Rectal smooth muscle tissue (tissue), 1 donor: ENCODE measurements around the gene PPIB.

ENCODE experiments used
- H3K27ac ChIP-seq: one replicate; pipeline ENCODE4 v1.7.0; 2013; ENCODE audit warnings: low read depth, low read length, inconsistent platforms
- H3K27me3 ChIP-seq: one replicate; pipeline ENCODE4 v1.7.0; 2013; ENCODE audit warnings: low read length; ENCODE audit not compliant: control insufficient read depth, insufficient read depth
- H3K36me3 ChIP-seq: one replicate; pipeline ENCODE4 v1.7.0; 2013; ENCODE audit warnings: low read length; ENCODE audit not compliant: control insufficient read depth, insufficient read depth
- H3K4me1 ChIP-seq: one replicate; pipeline ENCODE4 v1.7.0; 2013; ENCODE audit warnings: low read length; ENCODE audit not compliant: control insufficient read depth, insufficient read depth
- H3K4me3 ChIP-seq: one replicate; pipeline ENCODE4 v1.7.0; 2013; ENCODE audit warnings: low read length
- H3K9ac ChIP-seq: one replicate; pipeline ENCODE4 v1.7.0; 2013; ENCODE audit warnings: low read length

PPIB gene

DNA sequence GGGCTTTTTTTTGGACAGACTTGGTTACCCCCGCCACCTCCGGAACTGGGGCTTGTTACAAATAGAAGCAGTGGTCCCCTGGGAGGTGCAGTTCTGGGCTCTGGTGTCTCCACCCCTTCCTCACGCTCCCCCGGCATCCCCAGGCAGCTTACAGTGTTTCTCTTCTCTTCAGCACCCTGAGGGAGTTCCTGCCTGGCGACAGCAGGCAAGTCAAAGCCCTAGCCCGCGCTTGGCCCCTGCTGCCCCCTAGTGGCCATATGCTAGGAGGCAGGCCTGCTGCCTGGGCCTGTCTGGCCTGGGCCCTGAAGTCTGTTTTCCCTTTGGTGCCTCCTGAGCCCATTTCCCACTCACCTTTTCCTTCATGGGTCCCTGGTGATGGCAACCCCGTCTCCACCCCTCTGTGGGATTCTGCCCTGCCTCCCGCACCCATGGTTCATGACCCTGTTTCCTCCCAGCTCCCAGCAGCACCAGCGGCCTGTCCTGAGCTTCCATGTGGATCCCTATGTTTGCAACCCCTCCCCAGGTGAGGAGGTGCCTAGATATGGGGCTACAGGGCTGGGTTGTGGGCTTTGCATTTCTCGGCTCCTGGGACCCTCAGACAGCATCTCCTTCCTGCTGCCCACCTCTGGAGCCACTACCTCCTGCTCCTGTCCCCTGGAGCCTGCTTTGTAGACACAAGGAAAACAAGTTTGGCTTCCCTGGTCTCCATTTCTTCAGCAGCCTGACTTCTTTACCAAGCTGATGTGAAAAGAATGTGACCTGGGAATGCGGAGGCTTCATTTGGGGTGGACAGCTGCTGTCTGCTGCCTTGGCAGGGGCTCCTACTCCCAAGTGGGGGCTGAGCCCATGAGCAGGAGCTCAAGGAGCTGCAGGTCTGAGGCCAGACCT is 9.1 kb downstream of the PPIB start:
- no peak overlapping the region for H3K9ac ChIP-seq
- peaks cover 29% of the 10 kb centered on the region for H3K36me3 ChIP-seq
- H3K27ac ChIP-seq = no peak overlapping the region
- peaks cover 8% of the 10 kb centered on the region for H3K27me3 ChIP-seq
- H3K4me1 ChIP-seq = peaks cover 4% of the 10 kb centered on the region
- H3K4me3 ChIP-seq = peak overlapping the region; percentile 25

DNA sequence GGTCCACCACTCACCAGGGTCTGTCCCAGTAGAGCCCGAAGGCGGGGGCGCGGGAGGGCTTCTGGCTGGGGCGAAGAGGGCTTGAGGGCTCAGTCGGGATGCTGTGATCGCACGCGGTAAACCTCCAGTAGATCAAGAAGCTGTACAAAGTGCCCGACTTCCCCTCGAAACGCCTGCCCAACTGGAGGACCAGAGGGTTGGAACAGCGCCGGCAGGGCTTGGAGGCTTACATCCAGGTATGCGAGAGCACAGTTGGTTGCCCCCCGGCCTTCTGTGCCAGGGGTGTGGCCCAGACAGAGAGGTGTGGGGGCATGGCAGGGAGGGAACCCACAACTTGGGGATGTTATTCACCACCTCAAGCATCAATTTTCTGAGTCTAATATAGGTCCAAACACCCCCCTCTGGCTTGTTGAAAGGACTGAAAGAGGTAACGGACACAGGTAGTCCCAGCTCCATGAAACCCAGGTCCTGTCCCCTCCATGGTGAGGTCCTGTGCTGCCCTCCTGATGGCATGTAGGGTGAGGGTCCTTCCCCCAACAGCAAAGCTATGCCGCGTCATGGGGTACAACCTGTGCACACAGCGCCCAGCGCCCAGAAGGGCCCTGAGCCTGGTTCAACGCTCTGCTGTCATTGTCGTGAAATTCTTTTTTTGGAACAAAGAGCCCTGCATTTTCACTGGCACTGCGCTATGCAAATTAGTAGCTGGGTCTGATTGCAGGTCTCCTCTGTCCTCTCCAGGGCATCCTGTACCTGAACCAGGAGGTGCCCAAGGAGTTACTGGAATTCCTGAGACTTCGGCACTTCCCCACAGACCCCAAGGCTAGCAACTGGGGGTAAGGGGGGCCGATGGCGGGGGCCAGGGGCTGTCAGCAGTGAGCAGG is 10.1 kb downstream of the PPIB start:
- Histone ChIP-seq H3K9ac (no peak overlapping the region), H3K36me3 (peaks cover 20% of the 10 kb centered on the region), H3K4me1 (peaks cover 4% of the 10 kb centered on the region), H3K27me3 (peaks cover 8% of the 10 kb centered on the region), H3K4me3 (peak overlapping the region; percentile 46), H3K27ac (no peak overlapping the region)

DNA sequence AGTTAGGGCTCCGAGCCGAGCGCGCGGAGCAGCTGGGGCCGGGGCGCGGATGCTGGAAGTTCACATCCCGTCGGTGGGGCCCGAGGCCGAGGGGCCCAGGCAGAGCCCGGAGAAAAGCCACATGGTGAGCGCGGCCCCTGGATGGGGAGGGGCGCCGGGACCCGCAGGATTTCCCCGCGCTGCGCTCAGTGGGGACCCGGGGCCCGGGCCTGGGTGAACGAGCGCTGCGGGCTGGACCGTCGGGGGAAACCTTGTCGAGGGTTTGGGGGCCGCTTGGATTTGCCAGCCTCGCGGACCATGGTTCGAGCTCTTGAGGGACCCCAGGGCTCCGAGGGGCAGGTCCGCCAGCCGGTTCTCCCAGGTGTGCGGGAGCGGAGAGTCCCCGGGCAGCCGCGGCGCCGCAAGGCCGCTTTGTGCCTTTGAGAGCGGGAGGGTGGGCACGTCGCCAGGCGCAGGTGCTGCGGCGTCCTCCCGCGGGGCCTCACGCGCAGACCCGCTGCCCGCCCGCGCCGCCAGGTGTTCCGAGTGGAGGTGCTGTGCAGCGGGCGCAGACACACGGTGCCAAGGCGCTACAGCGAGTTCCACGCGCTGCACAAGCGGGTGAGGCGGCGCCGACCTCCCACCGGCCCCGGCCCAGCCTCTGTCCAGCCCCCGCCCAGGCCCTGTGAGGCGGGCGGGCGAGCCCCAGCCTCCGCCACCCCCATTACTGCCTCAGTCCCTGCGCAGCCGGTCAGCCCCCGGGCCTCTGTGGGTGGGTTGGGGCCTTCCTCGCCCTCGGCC is 10.9 kb downstream of the PPIB start, which contains the start of gene SNX22:
Gene SNX22 (plus strand): TSS at position 5 of the 780 bp plus-strand sequence. CDS start 45 bp downstream, at position 50.
- Histone ChIP-seq H3K27me3 (peaks cover 8% of the 10 kb centered on the region), H3K9ac (no peak within 1 kb of the TSS), H3K4me3 (peak within 1 kb of the TSS; percentile 46), H3K36me3 (peaks cover 12% of the 10 kb centered on the region), H3K27ac (no peak within 1 kb of the TSS), H3K4me1 (peaks cover 4% of the 10 kb centered on the region)

DNA sequence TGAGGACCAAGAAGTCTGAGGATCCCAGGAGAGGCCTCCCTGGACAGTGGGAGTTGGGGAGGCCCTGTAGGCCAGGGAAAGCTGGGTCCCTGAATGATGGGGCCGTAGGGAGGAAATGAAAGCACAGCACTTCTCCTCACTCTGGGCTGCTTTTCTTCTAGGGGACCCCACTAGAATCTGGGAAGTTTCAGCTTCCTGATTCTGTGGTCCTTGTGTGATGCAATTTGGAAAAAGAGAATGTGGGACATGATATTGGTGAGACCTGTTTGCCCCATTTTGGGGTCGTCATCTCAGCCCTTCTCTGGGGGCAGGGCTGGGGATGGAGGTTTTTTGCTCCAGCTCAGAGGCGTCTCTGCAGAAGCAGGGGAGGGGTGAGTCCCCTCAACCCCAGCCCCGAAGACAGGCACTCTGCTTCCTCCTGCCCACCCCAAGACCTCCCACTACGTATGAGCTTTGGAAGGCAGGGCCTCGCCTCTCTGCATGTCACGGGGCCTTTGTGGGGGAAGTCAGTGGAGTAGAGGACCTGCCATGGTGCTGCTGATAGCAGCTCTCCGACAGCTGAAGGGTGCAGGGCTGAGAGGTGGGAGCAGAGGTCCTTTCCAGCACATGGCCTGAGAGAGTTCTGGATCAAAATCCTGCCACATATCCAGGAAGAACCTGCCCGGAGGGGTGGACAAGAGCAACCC is 12.8 kb downstream of the PPIB start:
- H3K9ac ChIP-seq = no peak overlapping the region
- peaks cover 8% of the 10 kb centered on the region for H3K27me3 ChIP-seq
- H3K4me1 ChIP-seq = peaks cover 4% of the 10 kb centered on the region
- H3K27ac ChIP-seq = no peak overlapping the region
- H3K36me3 ChIP-seq = no peaks in the 10 kb centered on the region
- H3K4me3 ChIP-seq = no peak overlapping the region

DNA sequence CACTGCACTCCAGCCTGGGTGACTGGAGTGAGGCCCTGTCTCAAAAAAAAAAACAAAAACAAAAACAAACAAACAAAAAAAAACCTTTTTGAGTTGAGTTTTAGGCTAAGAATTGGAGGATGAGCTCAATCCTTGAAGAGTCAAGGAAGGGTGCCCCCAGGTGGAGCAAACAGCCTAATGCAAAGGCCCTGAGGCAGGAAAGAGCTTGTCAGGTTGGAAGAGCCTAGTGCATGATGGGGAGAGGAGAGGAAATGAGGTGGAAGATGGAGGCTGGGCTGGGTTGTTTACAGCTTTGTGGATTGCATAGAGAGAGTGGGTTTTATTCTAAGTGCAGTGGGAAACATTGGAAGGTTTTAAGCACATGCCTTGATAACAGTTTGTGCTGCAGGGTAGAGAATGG is 13.4 kb downstream of the PPIB start:
- Histone ChIP-seq H3K36me3 (no peaks in the 10 kb centered on the region), H3K27ac (no peak overlapping the region), H3K4me3 (no peak overlapping the region), H3K27me3 (peaks cover 8% of the 10 kb centered on the region), H3K4me1 (peaks cover 4% of the 10 kb centered on the region), H3K9ac (no peak overlapping the region)

DNA sequence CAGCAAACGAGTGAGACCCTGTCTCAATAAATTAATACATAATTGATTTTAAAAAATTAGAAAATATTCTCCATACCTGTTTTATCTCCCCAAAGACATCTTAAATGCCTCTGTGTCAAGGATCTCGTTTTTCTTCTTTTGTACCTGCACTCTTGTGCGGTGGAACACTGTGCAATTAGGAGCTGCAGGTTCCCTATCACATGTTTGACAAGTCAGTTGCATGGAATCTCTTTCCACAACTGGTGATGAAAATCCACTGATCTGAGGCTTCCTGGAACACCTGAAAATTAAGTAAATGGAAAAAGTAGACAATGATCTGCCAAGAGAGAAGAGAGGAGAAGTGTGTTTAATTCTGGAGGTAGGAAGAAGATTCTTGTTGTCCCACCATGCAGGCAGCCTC is 14.2 kb downstream of the PPIB start:
- Histone ChIP-seq H3K27me3 (peaks cover 8% of the 10 kb centered on the region), H3K4me3 (no peak overlapping the region), H3K9ac (no peak overlapping the region), H3K27ac (no peak overlapping the region), H3K4me1 (peaks cover 2% of the 10 kb centered on the region), H3K36me3 (peaks cover 2% of the 10 kb centered on the region)

DNA sequence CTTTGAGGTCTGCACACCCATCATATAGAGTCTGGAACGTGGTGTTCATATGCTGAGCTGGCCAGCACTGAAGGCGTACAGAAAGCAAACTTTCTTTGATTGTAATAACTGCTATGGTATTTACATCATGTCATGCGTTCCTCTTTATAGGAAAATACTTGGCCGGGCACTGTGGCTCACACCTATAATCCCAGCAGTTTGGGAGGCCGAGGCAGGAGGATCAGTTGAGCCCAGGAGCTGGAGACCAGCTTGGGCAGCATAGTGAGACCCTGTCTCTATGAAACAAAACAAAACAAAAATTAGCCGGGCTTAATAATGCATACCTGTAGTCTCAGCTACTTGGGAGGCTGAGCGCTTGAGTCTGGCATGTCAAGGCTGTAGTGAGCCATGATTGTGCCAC is 14.7 kb downstream of the PPIB start:
- peaks cover 6% of the 10 kb centered on the region for H3K36me3 ChIP-seq
- H3K4me3 ChIP-seq = no peak overlapping the region
- no peak overlapping the region for H3K27ac ChIP-seq
- H3K9ac ChIP-seq = no peak overlapping the region
- H3K4me1 ChIP-seq = peaks cover 2% of the 10 kb centered on the region
- H3K27me3 ChIP-seq = peaks cover 7% of the 10 kb centered on the region

DNA sequence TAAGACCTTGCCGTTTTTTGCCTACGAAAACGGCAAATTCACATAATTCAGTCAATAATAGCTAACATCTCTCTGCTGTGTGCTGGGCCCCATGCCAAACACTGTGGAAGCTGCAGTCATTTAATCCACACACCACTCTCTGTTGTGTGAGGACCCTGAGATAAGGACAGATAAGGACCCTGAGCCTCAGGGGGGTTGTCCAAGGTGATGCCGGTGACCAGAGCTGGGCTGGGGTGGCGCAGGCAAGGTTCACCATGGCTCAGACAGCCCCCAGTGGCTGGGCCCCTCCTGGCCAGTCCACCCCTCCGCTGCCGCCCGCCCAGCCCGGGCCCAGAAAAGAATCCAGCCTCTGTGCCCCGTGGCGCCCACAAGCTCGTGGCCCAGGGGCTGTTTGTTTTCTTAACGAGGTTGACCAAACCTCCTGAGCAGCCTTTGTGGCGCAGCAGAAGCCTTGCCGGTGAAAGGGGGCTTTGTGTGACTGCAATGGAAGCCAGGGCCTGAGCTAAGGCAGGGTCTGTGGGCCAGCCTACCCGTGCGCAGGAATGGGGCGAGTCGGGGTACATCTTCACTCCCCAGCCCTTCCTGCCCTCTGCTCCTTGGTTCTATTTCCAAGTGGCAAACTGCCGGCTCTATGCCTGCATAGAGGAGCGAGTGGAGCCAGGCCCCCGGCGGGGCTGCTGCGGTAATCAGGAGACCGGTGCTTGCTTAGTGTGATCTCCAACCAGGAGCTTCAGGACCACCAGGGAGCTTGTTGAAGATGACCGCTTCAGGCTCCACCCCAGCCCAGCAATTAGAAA is 15.7 kb downstream of the PPIB start:
- Histone ChIP-seq H3K4me1 (no peaks in the 10 kb centered on the region), H3K9ac (no peak overlapping the region), H3K4me3 (no peak overlapping the region), H3K27me3 (no peaks in the 10 kb centered on the region), H3K27ac (no peak overlapping the region), H3K36me3 (peaks cover 6% of the 10 kb centered on the region)

DNA sequence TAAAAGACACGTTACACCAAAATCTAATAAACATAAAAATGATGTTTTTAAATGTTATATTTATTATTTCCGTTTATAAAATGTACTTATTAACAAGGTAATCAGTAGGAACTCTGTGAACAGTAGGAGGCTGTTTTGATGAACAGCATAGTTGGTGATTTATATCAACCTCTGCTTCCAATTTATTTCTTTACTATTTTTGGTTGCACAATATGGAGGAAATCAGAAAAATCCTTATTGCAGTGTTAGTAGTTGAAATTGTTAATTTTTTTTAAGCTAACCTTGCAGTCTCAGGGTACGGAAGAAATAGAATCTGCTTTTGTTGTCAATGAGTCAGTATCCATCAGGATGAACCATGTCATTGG is 16.3 kb downstream of the PPIB start:
- Histone ChIP-seq H3K27ac (no peak overlapping the region), H3K4me1 (no peaks in the 10 kb centered on the region), H3K36me3 (peaks cover 9% of the 10 kb centered on the region), H3K9ac (no peak overlapping the region), H3K27me3 (no peaks in the 10 kb centered on the region), H3K4me3 (no peak overlapping the region)

DNA sequence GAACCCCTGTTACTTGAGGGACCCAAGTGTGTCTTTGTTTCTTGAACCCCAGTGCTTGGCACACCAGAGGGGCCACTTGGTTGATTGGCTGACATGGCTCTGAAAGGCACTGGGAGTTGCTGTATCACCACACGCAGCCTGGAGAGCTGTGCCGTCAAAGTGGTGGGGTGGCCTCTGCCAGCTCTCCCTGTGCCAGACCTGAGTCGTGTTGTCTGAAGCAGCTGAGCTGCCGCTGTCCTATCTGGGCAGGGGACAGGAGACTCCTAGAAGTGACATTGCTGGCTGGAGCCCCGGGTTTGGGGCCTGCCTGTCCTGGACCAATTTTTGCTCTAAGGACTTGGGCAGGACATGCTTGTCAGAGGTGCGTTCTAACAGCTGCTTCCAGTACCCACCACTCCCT is 16.8 kb downstream of the PPIB start:
- Histone ChIP-seq H3K27me3 (no peaks in the 10 kb centered on the region), H3K27ac (no peak overlapping the region), H3K4me1 (no peaks in the 10 kb centered on the region), H3K4me3 (no peak overlapping the region), H3K36me3 (peaks cover 9% of the 10 kb centered on the region), H3K9ac (no peak overlapping the region)

DNA sequence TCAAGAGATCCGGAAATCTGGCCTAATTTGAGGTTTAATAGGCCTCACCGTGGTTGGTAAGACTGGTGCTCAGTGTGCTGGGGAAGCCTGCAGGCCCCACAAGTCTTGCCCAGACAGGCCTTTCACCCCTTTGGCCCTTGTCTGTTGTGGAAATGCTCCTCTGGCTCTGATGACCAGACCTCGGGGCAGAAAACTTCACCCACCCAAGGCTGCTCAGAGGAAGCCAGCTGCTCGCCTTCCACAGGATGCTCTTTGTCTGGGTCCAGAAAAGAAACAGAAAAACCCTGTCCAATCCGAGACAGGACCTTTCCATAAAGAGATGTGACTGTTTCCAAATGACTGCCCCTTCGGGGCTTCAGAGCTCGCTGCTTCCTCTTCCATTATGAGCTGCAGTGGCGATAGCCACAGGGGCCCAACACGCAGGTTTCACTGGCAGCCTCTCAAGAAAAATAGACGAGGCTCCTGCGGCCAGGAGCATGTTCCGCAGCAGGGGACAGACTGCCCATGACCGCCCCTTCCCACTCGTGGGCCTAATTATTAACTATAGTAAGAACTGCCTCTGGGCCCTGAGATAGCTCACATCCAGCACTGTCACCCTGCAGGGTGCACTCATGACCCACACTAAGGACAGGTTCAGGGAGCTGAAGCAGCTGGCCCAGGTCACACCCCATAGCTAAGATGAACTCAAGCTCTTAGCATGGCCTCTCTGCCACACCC is 18.1 kb downstream of the PPIB start:
- H3K4me3 ChIP-seq = no peak overlapping the region
- peaks cover 9% of the 10 kb centered on the region for H3K36me3 ChIP-seq
- H3K9ac ChIP-seq = no peak overlapping the region
- H3K27me3 ChIP-seq = no peaks in the 10 kb centered on the region
- no peak overlapping the region for H3K27ac ChIP-seq
- H3K4me1 ChIP-seq = no peaks in the 10 kb centered on the region
